Measurements from ENCODE around the gene PARD6A. TPM values are rescaled to one million over a fixed set of nuclear protein-coding genes. Genes with fewer than 3 reads are reported as not detected.
A peak's percentile ranks its signal among the peaks of the same experiment; 100 is the strongest.

PARD6A gene
- total and polyA plus RNA-seq, 7 experiments from 2014 or later = 4.5 to 15.1 (median 4.7) TPM

- peaks cover under 1 to 10% (median 4%) of the 10 kb centered on the region in 5 donors for H3K36me3 Mint-ChIP-seq
- CTCF ChIA-PET = interaction anchor here (0.6 to 7.3 kb wide), 9 partner anchors 22 to 642 kb away, joined by 3 to 107 read pairs (median 5); no protein-coding TSS in a partner anchor
- H3K9me3 Mint-ChIP-seq = peaks cover 0 to 2% (median 0%) of the 10 kb centered on the region in 11 donors
- H3K27me3 Mint-ChIP-seq = no peaks in the 10 kb centered on the region
- Histone ChIP-seq H3K27me3 (ENCODE audit: control insufficient read depth in 2 of 2, insufficient read depth in 2 of 2, low read length in 2 of 2) (no peaks in the 10 kb centered on the region), H3K36me3 (ENCODE audit: control insufficient read depth in 2 of 3, insufficient read depth in 3 of 3, low read length in 3 of 3) (peaks cover 12 to 32% (median 21%) of the 10 kb centered on the region in 3 experiments), H3K9me3 (ENCODE audit: control insufficient read depth in 2 of 3, low read length in 3 of 3) (no peaks in the 10 kb centered on the region), H3K4me1 (ENCODE audit: control insufficient read depth in 2 of 2, insufficient read depth in 2 of 2, low read length in 2 of 2) (peaks cover 9 to 15% of the 10 kb centered on the region in 2 donors), H3K4me3 (ENCODE audit: low read length) (no peak overlapping the region), H3K27ac (ENCODE audit: low read depth, low read length) (no peak overlapping the region)
- no peak overlapping the region for H3K4me3 Mint-ChIP-seq
- peaks cover 0 to 24% (median 13%) of the 10 kb centered on the region in 7 donors for H3K4me1 Mint-ChIP-seq
- peak overlapping the region in 2 of 9 donors; percentile 55 to 75 for H3K27ac Mint-ChIP-seq
- POLR2A ChIA-PET = interaction anchor here (0.6 to 10.1 kb wide), 5 partner anchors 16 to 98 kb away, joined by 3 to 128 read pairs (median 80); partner anchors contain the start of genes ACD, CTCF and PARD6A
- no peak for DNase-seq
- intact Hi-C loops (cut with micrococcal nuclease) = loop anchor here in 1 of 2 donors (5.0 kb wide), 1 partner anchor 150 kb away; no protein-coding TSS in a partner anchor
- ATAC-seq = no peak
Observed at GRCh38 chr16:67641779-67642708, 18.7 kb upstream of the PARD6A start.

- H3K27ac Mint-ChIP-seq = peak overlapping the region; percentile 61 to 95 (median 84)
- no peaks in the 10 kb centered on the region for H3K27me3 Mint-ChIP-seq
- H3K4me1 Mint-ChIP-seq = peaks cover 0 to 24% (median 13%) of the 10 kb centered on the region in 7 donors
- H3K36me3 Mint-ChIP-seq = peaks cover 0 to 6% (median 0%) of the 10 kb centered on the region in 5 donors
- H3K4me3 ChIP-seq (ENCODE audit: low read length) = no peak overlapping the region
- peak overlapping the region; percentile 97 for H3K27ac ChIP-seq (ENCODE audit: low read depth, low read length)
- peaks cover under 1 to 27% (median 10%) of the 10 kb centered on the region in 3 experiments for H3K36me3 ChIP-seq (ENCODE audit: control insufficient read depth in 2 of 3, insufficient read depth in 3 of 3, low read length in 3 of 3)
- H3K9me3 Mint-ChIP-seq = peaks cover 0 to 2% (median 0%) of the 10 kb centered on the region in 11 donors
- POLR2A ChIA-PET = interaction anchor here (1.1 to 10.1 kb wide), 11 partner anchors 12 to 291 kb away, joined by 3 to 128 read pairs (median 18); partner anchors contain the start of genes ACD, C16orf86, CTCF and ENKD1
- H3K27me3 ChIP-seq (ENCODE audit: control insufficient read depth in 2 of 2, insufficient read depth in 2 of 2, low read length in 2 of 2) = no peaks in the 10 kb centered on the region
- intact Hi-C loops (cut with micrococcal nuclease) = loop anchor here (1.0 to 5.0 kb wide), 3 partner anchors 17 to 152 kb away; partner anchors contain the start of genes ACD (in 1 of the 2), CTCF (in 1 of the 2) and PARD6A (in 1 of the 2)
- no peaks in the 10 kb centered on the region for H3K9me3 ChIP-seq (ENCODE audit: control insufficient read depth in 2 of 3, low read length in 3 of 3)
- DNase-seq (no peak), ATAC-seq (no peak)
- H3K4me3 Mint-ChIP-seq = peak overlapping the region; percentile 36 to 87 (median 71)
- CTCF ChIA-PET = interaction anchor here (0.7 to 7.3 kb wide), 14 partner anchors 15 to 128 kb away, joined by 3 to 107 read pairs (median 6); partner anchors contain the start of genes ACD, C16orf86, CTCF and ENKD1
- H3K4me1 ChIP-seq (ENCODE audit: control insufficient read depth in 2 of 2, insufficient read depth in 2 of 2, low read length in 2 of 2) = peaks cover 9 to 15% of the 10 kb centered on the region in 2 donors
Observed at GRCh38 chr16:67644038-67644437, 16.7 kb upstream of the PARD6A start.

GRCh38 chr16:67645397-67646121 lies 15.2 kb upstream of the PARD6A start:
- Mint-ChIP-seq H3K27ac (peak overlapping the region; percentile 84 to 93 (median 90)), H3K36me3 (peaks cover 4 to 11% (median 6%) of the 10 kb centered on the region in 5 donors), H3K27me3 (no peaks in the 10 kb centered on the region), H3K9me3 (peaks cover 0 to 2% (median 0%) of the 10 kb centered on the region in 11 donors), H3K4me1 (peaks cover 3 to 30% (median 17%) of the 10 kb centered on the region in 7 donors), H3K4me3 (peak overlapping the region; percentile 80 to 90 (median 85))
- peak in 1 of 9 donors; percentile 20 for DNase-seq
- Histone ChIP-seq H3K4me1 (ENCODE audit: control insufficient read depth in 2 of 2, insufficient read depth in 2 of 2, low read length in 2 of 2) (peaks cover 9 to 15% of the 10 kb centered on the region in 2 donors), H3K36me3 (ENCODE audit: control insufficient read depth in 2 of 3, insufficient read depth in 3 of 3, low read length in 3 of 3) (peaks cover 0 to 40% (median 21%) of the 10 kb centered on the region in 3 experiments), H3K4me3 (ENCODE audit: low read length) (peak overlapping the region; percentile 88), H3K27ac (ENCODE audit: low read depth, low read length) (peak overlapping the region; percentile 97), H3K27me3 (ENCODE audit: control insufficient read depth in 2 of 2, insufficient read depth in 2 of 2, low read length in 2 of 2) (no peaks in the 10 kb centered on the region), H3K9me3 (ENCODE audit: control insufficient read depth in 2 of 3, low read length in 3 of 3) (no peaks in the 10 kb centered on the region)
- peak; percentile 22 for ATAC-seq
- intact Hi-C loops (cut with micrococcal nuclease) = loop anchor here (1.0 to 2.0 kb wide), 7 partner anchors 15 to 124 kb away; partner anchors contain the start of genes ACD (in 2 of the 2), PARD6A (in 2 of the 2), C16orf86 (in 1 of the 2) and CTCF (in 1 of the 2)
- ChIA-PET CTCF (interaction anchor here (0.6 to 7.3 kb wide), 33 partner anchors 9 to 1522 kb away, joined by 3 to 107 read pairs (median 4); partner anchors contain the start of genes ACD, C16orf86, CTCF and ENKD1), POLR2A (interaction anchor here (0.8 to 10.1 kb wide), 16 partner anchors 13 to 164 kb away, joined by 3 to 128 read pairs (median 6); partner anchors contain the start of genes ACD, ATP6V0D1, C16orf86 and CTCF)

GRCh38 chr16:67647111-67647651 lies 13.6 kb upstream of the PARD6A start:
- peak overlapping the region in 1 of 10 donors; percentile 87 for H3K4me3 Mint-ChIP-seq
- intact Hi-C loops (cut with micrococcal nuclease) = no loop called here
- H3K4me1 Mint-ChIP-seq = peaks cover 5 to 34% (median 22%) of the 10 kb centered on the region in 7 donors

GRCh38 chr16:67647681-67648080 lies 13.1 kb upstream of the PARD6A start:
- CTCF ChIA-PET = interaction anchor here (0.7 to 7.3 kb wide), 4 partner anchors 11 to 100 kb away, joined by 3 to 107 read pairs (median 4); partner anchors contain the start of gene CTCF
- H3K4me1 ChIP-seq (ENCODE audit: control insufficient read depth in 2 of 2, insufficient read depth in 2 of 2, low read length in 2 of 2) = peaks cover 9 to 15% of the 10 kb centered on the region in 2 donors
- Mint-ChIP-seq H3K9me3 (peaks cover 0 to 2% (median 0%) of the 10 kb centered on the region in 11 donors), H3K27me3 (no peaks in the 10 kb centered on the region), H3K27ac (no peak overlapping the region), H3K36me3 (peaks cover 8 to 21% (median 15%) of the 10 kb centered on the region in 5 donors), H3K4me3 (peak overlapping the region in 1 of 10 donors; percentile 29), H3K4me1 (peaks cover 5 to 34% (median 22%) of the 10 kb centered on the region in 7 donors)
- intact Hi-C loops (cut with micrococcal nuclease) = no loop called here
- H3K27ac ChIP-seq (ENCODE audit: low read depth, low read length) = peak overlapping the region; percentile 97
- DNase-seq = no peak
- no peaks in the 10 kb centered on the region for H3K9me3 ChIP-seq (ENCODE audit: control insufficient read depth in 2 of 3, low read length in 3 of 3)
- peaks cover 0 to 60% (median 39%) of the 10 kb centered on the region in 3 experiments for H3K36me3 ChIP-seq (ENCODE audit: control insufficient read depth in 2 of 3, insufficient read depth in 3 of 3, low read length in 3 of 3)
- POLR2A ChIA-PET = interaction anchor here (1.1 to 10.1 kb wide), 6 partner anchors 11 to 104 kb away, joined by 3 to 128 read pairs (median 42); partner anchors contain the start of genes ACD, CTCF and PARD6A
- no peak for ATAC-seq
- no peaks in the 10 kb centered on the region for H3K27me3 ChIP-seq (ENCODE audit: control insufficient read depth in 2 of 2, insufficient read depth in 2 of 2, low read length in 2 of 2)
- H3K4me3 ChIP-seq (ENCODE audit: low read length) = no peak overlapping the region

More at GRCh38 chr16:67647111-67647651, 13.6 kb upstream of the PARD6A start:
- no peaks in the 10 kb centered on the region for H3K9me3 ChIP-seq (ENCODE audit: control insufficient read depth in 2 of 3, low read length in 3 of 3)
- H3K27me3 Mint-ChIP-seq = no peaks in the 10 kb centered on the region
- H3K27me3 ChIP-seq (ENCODE audit: control insufficient read depth in 2 of 2, insufficient read depth in 2 of 2, low read length in 2 of 2) = no peaks in the 10 kb centered on the region
- DNase-seq (no peak), ATAC-seq (no peak)
- CTCF ChIA-PET = interaction anchor here (0.7 to 7.3 kb wide), 6 partner anchors 12 to 126 kb away, joined by 3 to 107 read pairs (median 6); partner anchors contain the start of gene CTCF
- no peak overlapping the region for H3K4me3 ChIP-seq (ENCODE audit: low read length)
- H3K27ac Mint-ChIP-seq = peak overlapping the region in 3 of 9 donors; percentile 28 to 86 (median 68)
- peak overlapping the region; percentile 97 for H3K27ac ChIP-seq (ENCODE audit: low read depth, low read length)
- H3K36me3 ChIP-seq (ENCODE audit: control insufficient read depth in 2 of 3, insufficient read depth in 3 of 3, low read length in 3 of 3) = peaks cover 0 to 57% (median 38%) of the 10 kb centered on the region in 3 experiments
- H3K9me3 Mint-ChIP-seq = peaks cover 0 to 2% (median 0%) of the 10 kb centered on the region in 11 donors
- peaks cover 9 to 15% of the 10 kb centered on the region in 2 donors for H3K4me1 ChIP-seq (ENCODE audit: control insufficient read depth in 2 of 2, insufficient read depth in 2 of 2, low read length in 2 of 2)
- POLR2A ChIA-PET = interaction anchor here (1.1 to 10.1 kb wide), 5 partner anchors 11 to 103 kb away, joined by 4 to 128 read pairs (median 80); partner anchors contain the start of genes ACD, CTCF and PARD6A
- peaks cover 8 to 19% (median 13%) of the 10 kb centered on the region in 5 donors for H3K36me3 Mint-ChIP-seq

All from naive thymus-derived CD4-positive, alpha-beta T cell (primary cell).